Activated naive CD8-positive, alpha-beta T cell (primary cell): ENCODE measurements around the gene UNC13C.
A peak's percentile ranks its signal among the peaks of the same experiment; 100 is the strongest.
"Not testable (repeated sequence)": the region's sequence is repeated elsewhere in the genome, so short reads cannot be mapped to it uniquely, and the experiment has no call there.

Experiments
- H3K27ac Mint-ChIP-seq: one replicate; pipeline ENCODE4 v1.8.0; 2021; ENCODE audit warnings: mixed read lengths
- H3K27me3 Mint-ChIP-seq: one replicate; pipeline ENCODE4 v1.8.0; 2021; ENCODE audit warnings: mixed read lengths
- H3K36me3 Mint-ChIP-seq: one replicate; pipeline ENCODE4 v1.8.0; 2021; ENCODE audit warnings: mixed read lengths
- H3K4me1 Mint-ChIP-seq: one replicate; pipeline ENCODE4 v1.8.0; 2021; ENCODE audit warnings: low read depth, mixed read lengths
- H3K4me3 Mint-ChIP-seq: one replicate; pipeline ENCODE4 v1.8.0; 2021; ENCODE audit warnings: mild to moderate bottlenecking, mixed read lengths
- H3K9me3 Mint-ChIP-seq: one replicate; pipeline ENCODE4 v1.8.0; 2021; ENCODE audit warnings: low read depth, mixed read lengths

The UNC13C gene

GRCh38 chr15:53978253-53978906 is at the start of gene UNC13C:
Gene UNC13C, plus strand, starts transcription at chr15:53978441. Its CDS starts 34,463 bp downstream, at chr15:54012904.
- H3K9me3 Mint-ChIP-seq = no peaks in the 10 kb centered on the region
- peaks cover 31% of the 10 kb centered on the region for H3K27me3 Mint-ChIP-seq
- H3K4me3 Mint-ChIP-seq = peak within 1 kb of the TSS; percentile 27
- H3K36me3 Mint-ChIP-seq = no peaks in the 10 kb centered on the region
- H3K27ac Mint-ChIP-seq = no peak within 1 kb of the TSS
- peaks cover 3% of the 10 kb centered on the region for H3K4me1 Mint-ChIP-seq

GRCh38 chr15:53936137-53936536 is 42.1 kb upstream of the UNC13C start:
- Mint-ChIP-seq H3K27me3 (peaks cover 3% of the 10 kb centered on the region), H3K36me3 (peaks cover 2% of the 10 kb centered on the region), H3K27ac (no peak overlapping the region), H3K9me3 (peaks cover 30% of the 10 kb centered on the region), H3K4me1 (no peaks in the 10 kb centered on the region), H3K4me3 (no peak overlapping the region)

GRCh38 chr15:53937632-53938031 is 40.6 kb upstream of the UNC13C start:
- peaks cover 36% of the 10 kb centered on the region for H3K9me3 Mint-ChIP-seq
- not testable (repeated sequence) for H3K36me3 Mint-ChIP-seq, H3K27ac Mint-ChIP-seq, H3K4me3 Mint-ChIP-seq, H3K27me3 Mint-ChIP-seq, H3K4me1 Mint-ChIP-seq

GRCh38 chr15:53950572-53950971 is 27.7 kb upstream of the UNC13C start:
- Mint-ChIP-seq H3K4me3 (no peak overlapping the region), H3K27ac (no peak overlapping the region), H3K27me3 (peaks cover 5% of the 10 kb centered on the region), H3K4me1 (no peaks in the 10 kb centered on the region), H3K36me3 (no peaks in the 10 kb centered on the region), H3K9me3 (no peaks in the 10 kb centered on the region)

GRCh38 chr15:53955396-53955795 is 22.8 kb upstream of the UNC13C start:
- Mint-ChIP-seq H3K27ac (no peak overlapping the region), H3K9me3 (no peaks in the 10 kb centered on the region), H3K27me3 (peaks cover 5% of the 10 kb centered on the region), H3K4me1 (no peaks in the 10 kb centered on the region), H3K4me3 (no peak overlapping the region), H3K36me3 (no peaks in the 10 kb centered on the region)

- no peak overlapping the region for H3K27ac Mint-ChIP-seq
- no peaks in the 10 kb centered on the region for H3K36me3 Mint-ChIP-seq
- no peaks in the 10 kb centered on the region for H3K27me3 Mint-ChIP-seq
- no peaks in the 10 kb centered on the region for H3K9me3 Mint-ChIP-seq
- H3K4me1 Mint-ChIP-seq = no peaks in the 10 kb centered on the region
- H3K4me3 Mint-ChIP-seq = no peak overlapping the region
Measured at GRCh38 chr15:53962646-53963561, 15.3 kb upstream of the UNC13C start.

- no peaks in the 10 kb centered on the region for H3K9me3 Mint-ChIP-seq
- no peaks in the 10 kb centered on the region for H3K36me3 Mint-ChIP-seq
- no peaks in the 10 kb centered on the region for H3K27me3 Mint-ChIP-seq
- H3K4me3 Mint-ChIP-seq = no peak overlapping the region
- H3K4me1 Mint-ChIP-seq = no peaks in the 10 kb centered on the region
- H3K27ac Mint-ChIP-seq = no peak overlapping the region
Measured at GRCh38 chr15:53963801-53964200, 14.4 kb upstream of the UNC13C start.

- Mint-ChIP-seq H3K4me1 (peaks cover 3% of the 10 kb centered on the region), H3K4me3 (no peak overlapping the region), H3K27ac (no peak overlapping the region), H3K27me3 (peaks cover 28% of the 10 kb centered on the region), H3K36me3 (no peaks in the 10 kb centered on the region), H3K9me3 (no peaks in the 10 kb centered on the region)
Measured at GRCh38 chr15:53974121-53974520, 4.1 kb upstream of the UNC13C start.

- Mint-ChIP-seq H3K27me3 (peaks cover 31% of the 10 kb centered on the region), H3K9me3 (no peaks in the 10 kb centered on the region), H3K27ac (no peak overlapping the region), H3K36me3 (no peaks in the 10 kb centered on the region), H3K4me1 (peaks cover 3% of the 10 kb centered on the region), H3K4me3 (no peak overlapping the region)
Measured at GRCh38 chr15:53974813-53975212, 3.4 kb upstream of the UNC13C start.

- Mint-ChIP-seq H3K36me3 (no peaks in the 10 kb centered on the region), H3K4me3 (no peak overlapping the region), H3K27me3 (peaks cover 33% of the 10 kb centered on the region), H3K9me3 (no peaks in the 10 kb centered on the region), H3K27ac (no peak overlapping the region), H3K4me1 (peaks cover 3% of the 10 kb centered on the region)
Measured at GRCh38 chr15:53976844-53977392, 1.3 kb upstream of the UNC13C start.

- Mint-ChIP-seq H3K36me3 (no peaks in the 10 kb centered on the region), H3K27ac (no peak overlapping the region), H3K4me1 (peaks cover 3% of the 10 kb centered on the region), H3K9me3 (no peaks in the 10 kb centered on the region), H3K4me3 (no peak overlapping the region), H3K27me3 (peaks cover 31% of the 10 kb centered on the region)
Measured at GRCh38 chr15:53979051-53979788, 979 bp downstream of the UNC13C start.

- Mint-ChIP-seq H3K4me3 (no peak overlapping the region), H3K27ac (no peak overlapping the region), H3K36me3 (no peaks in the 10 kb centered on the region), H3K27me3 (peaks cover 32% of the 10 kb centered on the region), H3K4me1 (peaks cover 3% of the 10 kb centered on the region), H3K9me3 (no peaks in the 10 kb centered on the region)
Measured at GRCh38 chr15:53980021-53980420, 1.8 kb downstream of the UNC13C start.

- H3K27me3 Mint-ChIP-seq = peaks cover 29% of the 10 kb centered on the region
- peaks cover 6% of the 10 kb centered on the region for H3K9me3 Mint-ChIP-seq
- H3K27ac Mint-ChIP-seq = no peak overlapping the region
- no peak overlapping the region for H3K4me3 Mint-ChIP-seq
- peaks cover 3% of the 10 kb centered on the region for H3K4me1 Mint-ChIP-seq
- H3K36me3 Mint-ChIP-seq = no peaks in the 10 kb centered on the region
Measured at GRCh38 chr15:53982071-53982680, 3.9 kb downstream of the UNC13C start.

GRCh38 chr15:53982876-53983275 is 4.6 kb downstream of the UNC13C start:
- Mint-ChIP-seq H3K9me3 (peaks cover 6% of the 10 kb centered on the region), H3K36me3 (no peaks in the 10 kb centered on the region), H3K27me3 (peaks cover 23% of the 10 kb centered on the region), H3K4me3 (no peak overlapping the region), H3K27ac (no peak overlapping the region), H3K4me1 (peaks cover 3% of the 10 kb centered on the region)
